ELF-1 (cell line): ENCODE data around the gene PRM1.

Experiments
- DNase-seq: peaks from one replicate; pipeline ENCODE4 v3.0.0-alpha.2; 2016; ENCODE audit warnings: low read depth, low spot score

The PRM1 gene

DNA sequence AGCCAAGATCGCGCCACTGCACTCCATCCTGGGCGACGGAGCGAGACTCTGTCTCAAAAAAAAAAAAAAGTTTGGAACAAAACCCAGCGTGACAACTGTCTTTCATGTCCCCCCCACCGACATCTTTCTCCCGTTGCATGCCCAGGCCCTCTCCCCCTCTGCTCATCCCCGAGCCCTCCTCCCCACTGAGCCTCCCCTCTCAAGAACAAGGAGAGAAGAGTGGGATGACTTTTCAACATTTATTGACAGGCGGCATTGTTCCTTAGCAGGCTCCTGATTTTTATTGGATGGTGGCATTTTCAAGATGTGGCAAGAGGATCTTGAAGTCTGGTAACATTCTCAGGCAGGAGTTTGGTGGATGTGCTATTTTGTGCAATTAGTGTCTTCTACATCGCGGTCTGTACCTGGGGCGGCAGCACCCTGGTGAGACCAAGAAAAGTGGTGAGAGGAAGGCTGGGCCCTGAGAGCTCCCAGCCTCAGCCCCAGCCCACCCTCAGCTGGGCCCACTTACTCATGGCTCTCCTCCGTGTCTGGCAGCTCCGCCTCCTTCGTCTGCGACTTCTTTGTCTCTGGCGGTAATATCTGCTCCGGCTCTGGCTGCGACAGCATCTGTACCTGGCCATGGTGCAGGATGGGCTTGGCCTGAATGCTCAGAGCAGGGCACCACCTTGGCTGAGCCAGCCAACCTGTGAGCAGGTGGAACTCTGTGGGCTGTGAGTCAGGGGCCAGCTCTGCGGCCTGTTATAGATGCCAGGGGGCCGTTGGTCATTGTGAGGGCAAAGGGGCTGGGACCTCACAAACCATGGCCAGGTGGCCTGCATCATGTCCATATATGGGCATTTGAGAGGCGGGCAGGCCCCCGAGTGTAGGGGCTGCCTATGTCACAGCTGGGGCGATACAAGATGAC, at the start of gene PRM1:
Gene PRM1 (minus strand): TSS at position 715 of the 907 bp plus-strand sequence. CDS start 92 bp downstream, at position 623.
- no peak for DNase-seq

DNA sequence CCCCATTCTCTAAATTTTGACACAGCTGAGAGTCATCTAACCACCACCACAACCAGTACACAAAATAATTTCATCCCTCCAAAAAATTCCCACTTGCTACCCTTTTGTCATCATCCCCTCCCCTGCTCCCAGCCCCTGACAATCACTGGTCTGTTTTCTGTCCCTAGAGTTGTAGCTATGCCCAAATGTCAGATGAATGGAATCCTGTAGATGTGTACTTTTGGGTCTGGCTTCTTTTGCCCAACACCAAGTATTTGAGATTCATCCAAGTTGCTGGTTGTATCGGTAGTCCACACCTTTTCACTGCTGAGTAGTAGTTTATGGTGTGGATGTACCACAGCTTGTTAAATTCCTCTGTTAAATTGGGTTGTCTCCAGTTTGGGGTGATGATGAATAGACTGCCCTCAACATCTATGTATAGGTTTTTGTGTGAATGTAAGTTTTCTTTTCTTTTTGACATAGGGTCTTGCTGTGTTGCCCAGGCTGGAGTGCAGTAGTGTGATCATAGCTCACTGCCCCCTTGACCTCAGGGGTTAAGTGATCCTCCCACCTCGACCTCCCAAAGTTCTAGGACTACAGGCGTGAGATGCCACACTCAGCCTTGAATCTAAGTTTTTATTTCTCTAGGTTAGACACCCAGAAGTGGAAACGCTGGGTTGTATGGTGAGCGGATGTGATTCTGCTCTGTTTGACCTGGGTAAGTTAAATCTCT, 49.6 kb upstream of the PRM1 start:
- no peak for DNase-seq

- no peak for DNase-seq
Measured at GRCh38 chr16:11329891-11330290, 48.8 kb upstream of the PRM1 start.

- DNase-seq, result peak; percentile 83
Measured at GRCh38 chr16:11329071-11329491, 48.0 kb upstream of the PRM1 start.

DNA sequence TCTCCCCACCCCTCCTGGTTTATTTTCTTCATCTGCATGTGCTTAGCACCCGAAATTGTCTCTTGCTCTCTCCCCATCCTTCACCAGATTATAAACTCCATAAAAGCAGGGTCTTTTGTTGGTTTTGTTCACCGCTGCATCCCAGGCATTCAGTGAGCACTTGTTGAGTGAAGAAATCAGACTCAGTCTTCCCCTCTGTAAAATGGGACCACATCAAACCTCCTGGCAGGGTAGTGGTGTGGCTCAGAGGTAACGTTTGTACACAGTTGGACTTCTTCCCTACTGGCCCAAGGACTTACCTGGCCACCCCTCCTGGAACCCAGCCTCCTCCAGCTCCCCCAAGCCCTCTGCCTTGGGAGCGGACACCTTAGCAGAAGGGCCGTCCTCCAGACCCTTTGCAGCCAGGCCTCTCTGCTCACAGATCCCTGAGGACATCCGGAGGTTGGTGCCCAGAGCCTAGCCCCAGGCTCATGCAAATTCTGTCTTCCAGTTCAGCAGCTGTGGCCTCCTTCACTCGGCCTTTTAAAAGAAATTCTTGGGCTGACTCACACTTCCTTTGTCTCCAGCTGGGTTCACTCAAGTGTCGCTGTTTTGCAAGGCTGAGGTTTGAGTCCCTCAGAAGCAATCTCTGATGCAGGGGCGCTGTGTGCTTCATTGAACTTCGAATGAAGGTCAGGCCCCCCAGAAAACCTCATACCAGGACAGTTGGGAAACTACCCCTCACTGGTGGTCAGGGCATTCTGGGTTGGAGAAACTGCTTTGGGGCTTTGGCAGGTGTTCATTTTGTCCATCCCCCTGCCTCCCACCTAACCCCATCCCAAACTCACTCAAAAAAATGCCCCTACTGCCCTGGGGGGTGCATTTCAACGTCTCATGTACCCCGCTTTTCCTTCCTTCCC, 47.3 kb upstream of the PRM1 start:
- peak; percentile 98 for DNase-seq

DNA sequence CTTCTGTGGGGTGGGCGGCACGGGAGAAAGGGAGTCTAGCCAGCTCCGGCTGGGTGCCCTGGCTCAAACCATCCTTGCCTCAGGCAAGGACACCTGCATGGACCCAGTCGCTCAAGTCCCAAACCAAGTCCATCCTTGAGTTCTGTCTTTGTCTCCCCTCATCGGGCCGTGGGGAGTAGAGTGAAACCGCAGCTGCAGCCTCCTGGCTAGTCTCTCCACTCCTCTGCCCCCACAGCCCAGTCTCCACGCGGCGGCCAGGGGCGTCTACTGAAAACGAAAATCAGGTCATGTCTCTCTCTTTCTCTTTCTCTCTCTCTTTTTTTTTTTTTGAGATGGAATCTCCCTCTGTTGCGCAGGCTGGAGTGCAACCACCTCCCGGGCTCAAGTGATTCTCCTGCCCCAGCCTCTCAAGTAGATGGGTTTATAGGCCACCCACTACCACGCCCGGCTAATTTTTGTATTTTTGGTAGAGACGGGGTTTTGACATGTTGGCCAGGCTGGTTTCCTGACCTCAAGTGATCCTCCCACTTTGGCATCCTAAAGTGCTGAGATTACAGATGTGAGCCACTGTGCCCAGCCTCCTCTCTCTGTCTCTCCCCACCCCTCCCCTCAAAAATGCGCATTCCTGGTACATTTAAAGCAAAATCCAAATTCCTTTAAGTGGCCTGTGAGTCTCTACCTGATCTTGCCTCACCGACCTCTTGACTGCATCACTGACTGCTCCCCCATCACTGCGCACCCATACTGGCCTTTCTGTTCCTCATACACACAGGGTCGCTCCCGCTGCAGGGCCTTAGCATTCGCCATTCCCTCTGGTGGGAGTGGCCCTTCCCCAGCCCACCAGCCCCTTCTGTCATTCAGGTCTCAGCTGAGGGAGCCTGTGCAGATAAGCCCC, 46.4 kb upstream of the PRM1 start:
- peak; percentile 64 for DNase-seq

DNA sequence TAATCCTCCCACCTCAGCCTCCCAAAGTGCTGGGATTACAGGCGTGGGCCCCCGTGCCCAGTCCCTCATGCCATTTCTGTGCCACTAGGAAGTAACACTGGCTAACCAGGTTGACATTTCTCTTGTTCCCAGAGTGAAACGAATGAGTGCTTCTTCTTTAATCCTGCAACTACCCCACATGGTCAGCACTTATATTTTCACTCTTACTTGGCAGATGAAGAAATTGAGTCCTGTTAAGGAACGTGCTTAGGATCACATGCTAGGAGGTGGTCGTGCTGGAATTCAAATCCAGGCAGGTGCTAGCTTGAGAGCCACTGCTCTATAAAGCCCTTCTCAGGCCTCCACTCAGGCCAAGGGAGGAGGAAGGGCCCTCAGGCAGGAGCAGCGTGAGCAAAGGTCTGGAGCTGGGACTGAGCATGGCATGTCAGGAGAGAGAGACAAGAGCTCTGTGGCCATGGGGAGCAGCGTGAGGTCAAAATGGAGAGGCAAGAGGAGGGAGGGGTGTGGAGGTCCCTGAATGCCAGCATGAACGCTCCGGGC, 45.7 kb upstream of the PRM1 start:
- peak; percentile 56 for DNase-seq

GRCh38 chr16:11326084-11326736, 45.1 kb upstream of the PRM1 start:
- no peak for DNase-seq

DNA sequence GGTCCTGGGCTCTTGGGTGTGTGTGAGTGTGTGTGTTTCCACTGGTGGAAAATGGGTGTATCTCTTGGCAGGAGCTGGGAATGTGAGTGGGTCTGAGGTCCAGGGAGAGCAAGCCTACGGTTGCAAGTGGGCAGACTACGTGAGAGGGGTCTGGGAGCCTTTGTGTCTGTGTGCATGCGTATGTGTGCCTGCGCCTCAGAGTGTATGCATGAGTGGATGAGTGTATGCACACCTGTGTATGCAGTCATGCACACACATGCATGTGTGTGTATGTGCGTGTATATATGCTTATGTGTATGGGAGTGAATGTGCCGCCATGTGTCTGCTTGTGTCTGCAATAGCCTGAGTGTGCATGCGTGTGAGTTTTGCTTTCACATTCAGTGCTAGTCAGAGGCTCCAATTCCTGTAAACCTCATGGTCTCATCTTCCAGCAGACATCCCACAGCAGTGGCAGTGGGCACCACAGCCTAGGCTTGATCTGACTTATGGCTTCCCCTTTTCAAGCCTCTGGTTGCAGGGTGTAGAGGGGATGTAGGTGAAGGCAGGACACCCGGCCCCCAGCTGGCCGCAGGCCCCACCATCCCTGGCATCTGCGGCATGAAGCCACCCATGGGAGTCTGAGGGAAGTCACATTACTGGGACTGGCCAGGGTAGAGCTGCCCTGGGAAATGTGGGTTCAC, 44.4 kb upstream of the PRM1 start:
- DNase-seq, result no peak

GRCh38 chr16:11323551-11324336, 42.6 kb upstream of the PRM1 start:
- no peak for DNase-seq

DNA sequence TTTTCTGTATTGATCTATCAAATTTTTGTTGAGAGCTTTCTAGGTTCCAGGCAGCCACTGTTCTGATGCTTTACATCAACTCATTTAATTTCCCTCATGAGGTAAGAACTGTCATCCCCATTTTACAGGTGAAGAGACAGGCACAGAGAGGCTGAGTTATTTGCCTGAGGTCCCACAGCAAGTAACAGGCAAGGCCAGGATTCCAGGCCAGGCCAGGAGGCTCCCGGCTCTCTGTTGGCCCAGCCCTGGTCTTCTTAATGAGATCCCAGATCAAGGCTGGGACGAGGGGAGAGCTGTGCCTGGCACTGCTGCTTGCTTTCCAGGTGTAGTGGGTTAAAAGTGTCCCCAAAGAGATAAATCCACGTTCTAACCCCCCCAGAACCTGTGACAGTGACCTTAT, 41.7 kb upstream of the PRM1 start:
- no peak for DNase-seq

DNA sequence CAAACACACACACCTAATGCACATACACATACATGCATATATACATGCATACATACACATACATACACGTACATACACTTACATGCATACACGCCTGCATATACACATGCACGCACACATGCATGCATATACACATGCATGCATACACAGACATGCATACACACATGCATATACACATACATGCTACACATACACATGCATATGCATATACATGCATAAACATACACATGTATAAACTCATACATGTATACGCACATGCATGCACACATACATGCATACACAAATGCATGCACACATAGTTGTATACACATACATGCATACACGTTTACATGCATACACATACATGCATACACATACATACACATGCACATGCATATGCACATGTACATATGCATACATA, 40.5 kb upstream of the PRM1 start:
- no peak for DNase-seq

DNA sequence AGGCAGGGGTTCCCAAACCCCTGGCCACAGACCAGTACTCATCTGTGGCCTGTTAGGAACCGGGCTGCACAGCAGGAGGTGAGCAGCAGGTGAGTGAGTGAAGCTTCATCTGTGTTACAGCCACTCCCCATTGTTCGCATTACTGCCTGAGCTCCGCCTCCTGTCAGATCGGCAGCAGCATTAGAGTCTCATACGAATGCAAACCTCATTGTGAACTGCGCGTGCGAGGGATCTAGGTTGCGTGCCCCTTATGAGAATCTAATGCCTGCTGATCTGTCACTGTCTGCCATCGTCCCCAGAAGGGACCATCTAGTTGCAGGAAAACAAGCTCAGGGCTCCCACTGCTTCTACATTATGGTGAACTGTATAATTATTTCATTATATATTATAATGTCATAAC, 39.0 kb upstream of the PRM1 start:
- no peak for DNase-seq

- no peak for DNase-seq
Measured at GRCh38 chr16:11319529-11320146, 38.5 kb upstream of the PRM1 start.

DNA sequence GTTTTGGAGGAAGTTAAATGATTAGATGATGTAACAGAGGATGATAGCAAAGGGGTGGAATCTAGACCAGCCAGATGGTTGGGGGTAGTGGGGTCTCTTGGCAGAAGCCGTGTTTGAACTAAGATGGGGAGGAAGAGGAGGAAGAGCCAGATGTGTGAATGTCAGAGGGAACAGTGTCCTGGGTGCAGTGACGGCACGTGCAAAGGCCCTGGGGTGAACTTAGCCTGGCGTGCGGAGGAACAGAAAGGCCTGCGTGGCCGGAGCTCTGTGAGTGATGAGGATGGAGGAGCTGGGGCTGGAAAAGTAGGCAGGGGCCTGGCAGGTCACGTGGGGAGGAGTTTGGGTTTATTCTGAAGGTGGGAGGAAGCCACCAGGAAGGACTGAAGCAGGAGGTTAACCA, 37.7 kb upstream of the PRM1 start:
- DNase-seq, result no peak

DNA sequence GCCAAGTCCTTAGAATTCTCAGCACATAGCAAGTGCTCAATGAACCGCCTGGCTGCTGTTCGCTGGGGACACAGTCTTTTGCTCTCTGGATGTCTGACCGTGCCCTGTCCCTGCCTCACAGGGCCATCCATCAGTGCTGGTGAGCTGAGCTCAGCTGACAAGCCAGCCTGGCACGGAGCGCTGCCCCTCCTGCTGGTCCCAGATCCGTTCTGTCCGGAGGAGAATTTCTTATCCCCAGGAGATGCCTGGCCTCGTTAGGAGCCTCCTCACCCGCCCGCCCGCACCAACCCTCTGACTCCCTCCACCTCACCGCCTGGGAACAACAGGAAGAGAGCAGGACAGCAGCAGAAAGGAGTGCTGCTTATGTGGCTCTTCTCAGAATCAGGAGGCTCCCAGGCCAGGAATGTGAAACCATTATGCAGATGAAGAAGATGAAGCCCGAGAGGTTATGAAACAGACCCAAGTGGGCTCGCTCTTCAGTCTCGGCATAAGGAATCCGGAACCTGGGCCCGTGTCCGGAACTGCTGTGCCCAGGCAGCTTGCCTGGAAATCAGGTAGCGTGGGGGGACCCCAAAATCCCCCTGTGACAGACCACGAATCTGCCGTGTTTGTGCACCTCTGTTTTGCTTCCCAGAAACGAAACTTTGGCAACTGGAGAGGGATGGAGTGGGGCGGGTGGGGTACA, 35.3 kb upstream of the PRM1 start:
- peak; percentile 80 for DNase-seq

- DNase-seq, result peak; percentile 97
Measured at GRCh38 chr16:11315510-11315909, 34.4 kb upstream of the PRM1 start.
